Limb (tissue), 2 donors: ENCODE results near the gene COCH.

ENCODE experiments used
- DNase-seq, 2 donors: peaks; one replicate each; pipeline ENCODE4 v3.0.0-alpha.2; 2016; ENCODE audit errors: extremely low spot score in 2 of 2

COCH gene

DNA sequence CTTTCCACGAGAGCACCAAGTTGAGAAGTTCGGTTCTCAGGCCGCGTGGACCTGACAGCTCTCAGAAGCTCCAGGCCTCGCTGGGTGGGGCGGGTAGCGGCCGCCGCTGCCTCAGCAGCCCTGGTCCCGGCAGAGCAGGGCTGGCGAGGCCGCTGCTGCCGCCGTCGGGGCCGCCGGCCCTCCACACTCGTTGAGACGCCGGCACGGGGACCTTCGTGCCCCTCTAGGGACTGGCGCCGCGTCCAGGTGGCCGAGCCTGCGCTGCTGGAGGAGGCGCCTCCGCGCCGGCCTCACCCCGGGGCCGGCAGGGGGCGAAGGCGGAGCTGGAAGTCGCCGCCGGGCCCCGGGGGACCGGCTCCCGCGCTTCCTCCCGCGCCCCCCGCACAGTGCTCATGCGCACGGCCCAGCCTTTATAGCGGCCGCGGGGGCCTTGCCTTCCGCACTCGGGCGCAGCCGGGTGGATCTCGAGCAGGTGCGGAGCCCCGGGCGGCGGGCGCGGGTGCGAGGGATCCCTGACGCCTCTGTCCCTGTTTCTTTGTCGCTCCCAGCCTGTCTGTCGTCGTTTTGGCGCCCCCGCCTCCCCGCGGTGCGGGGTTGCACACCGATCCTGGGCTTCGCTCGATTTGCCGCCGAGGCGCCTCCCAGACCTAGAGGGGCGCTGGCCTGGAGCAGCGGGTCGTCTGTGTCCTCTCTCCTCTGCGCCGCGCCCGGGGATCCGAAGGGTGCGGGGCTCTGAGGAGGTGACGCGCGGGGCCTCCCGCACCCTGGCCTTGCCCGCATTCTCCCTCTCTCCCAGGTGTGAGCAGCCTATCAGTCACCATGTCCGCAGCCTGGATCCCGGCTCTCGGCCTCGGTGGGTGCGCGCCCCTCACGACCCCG lies at the start of gene COCH:
COCH (plus strand) TSS at position 440 of the 879 bp plus-strand sequence; CDS start at position 820, 380 bp downstream.
- peak in 1 of 2 donors; percentile 74 for DNase-seq

GRCh38 chr14:30826070-30826469 lies 48.3 kb upstream of the COCH start:
- DNase-seq, result no peak

GRCh38 chr14:30829853-30830252 lies 44.5 kb upstream of the COCH start:
- no peak for DNase-seq

DNA sequence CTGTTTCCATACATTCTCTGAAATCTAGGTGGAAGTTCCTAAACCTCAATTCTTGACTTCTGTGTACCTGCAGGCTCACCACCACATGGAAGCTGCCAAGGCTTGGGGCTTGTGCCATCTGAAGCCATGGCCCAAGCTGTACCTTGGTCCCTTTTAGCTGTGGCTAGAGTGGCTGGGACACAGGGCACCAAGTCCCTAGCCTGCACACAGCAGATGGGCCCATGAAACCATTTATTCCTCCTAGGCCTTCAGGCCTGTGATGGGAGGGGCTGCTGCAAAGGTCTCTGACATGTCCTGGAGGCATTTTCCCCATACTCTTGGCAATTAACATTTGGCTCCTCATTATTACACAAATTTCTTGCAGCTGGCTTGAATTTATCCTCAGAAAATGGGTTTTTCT lies 40.0 kb upstream of the COCH start:
- DNase-seq, result no peak

- no peak for DNase-seq
Measured at GRCh38 chr14:30838351-30838750, 36.0 kb upstream of the COCH start.

- DNase-seq, result no peak
Measured at GRCh38 chr14:30840086-30840779, 34.1 kb upstream of the COCH start.

GRCh38 chr14:30842431-30842830 lies 31.9 kb upstream of the COCH start:
- no peak for DNase-seq

DNA sequence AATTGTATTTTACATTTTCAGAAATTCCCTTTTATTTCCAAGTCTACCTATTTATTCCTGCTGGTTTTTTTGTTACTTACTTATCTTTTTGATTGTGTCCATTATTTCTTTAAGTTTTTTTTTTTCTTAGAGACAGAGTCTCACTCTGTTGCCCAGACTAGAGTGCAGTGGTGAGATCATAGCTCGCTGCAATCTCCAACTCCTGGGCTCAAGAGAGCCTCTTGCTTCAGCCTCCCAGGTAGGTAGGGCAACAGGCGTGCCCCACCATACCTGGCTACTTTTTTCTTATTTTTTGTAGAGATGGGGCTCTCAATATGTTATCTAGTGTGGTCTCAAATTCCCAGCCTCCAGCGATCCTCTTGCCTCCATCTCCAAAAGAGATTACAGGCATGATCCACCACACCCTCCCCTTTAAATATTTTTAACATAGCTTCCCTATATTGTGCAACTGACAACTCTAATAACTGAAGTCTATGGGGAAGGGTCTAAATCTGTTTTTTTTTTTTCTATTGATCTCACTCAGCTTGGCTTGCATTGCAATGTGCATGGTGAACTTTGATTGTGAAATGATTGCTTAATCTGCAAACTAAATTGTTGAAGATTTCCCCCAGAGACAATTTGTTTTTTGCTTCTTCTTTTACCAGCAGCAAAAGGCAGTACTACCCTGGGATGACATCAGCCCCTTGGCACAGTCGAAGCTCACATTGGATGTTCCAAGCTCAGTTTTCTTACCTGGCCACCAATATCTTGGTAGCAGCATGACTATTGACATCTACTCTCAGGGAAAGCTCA lies 25.7 kb upstream of the COCH start:
- no peak for DNase-seq

GRCh38 chr14:30849354-30849753 lies 25.0 kb upstream of the COCH start:
- no peak for DNase-seq

GRCh38 chr14:30849983-30850382 lies 24.4 kb upstream of the COCH start:
- no peak for DNase-seq

DNA sequence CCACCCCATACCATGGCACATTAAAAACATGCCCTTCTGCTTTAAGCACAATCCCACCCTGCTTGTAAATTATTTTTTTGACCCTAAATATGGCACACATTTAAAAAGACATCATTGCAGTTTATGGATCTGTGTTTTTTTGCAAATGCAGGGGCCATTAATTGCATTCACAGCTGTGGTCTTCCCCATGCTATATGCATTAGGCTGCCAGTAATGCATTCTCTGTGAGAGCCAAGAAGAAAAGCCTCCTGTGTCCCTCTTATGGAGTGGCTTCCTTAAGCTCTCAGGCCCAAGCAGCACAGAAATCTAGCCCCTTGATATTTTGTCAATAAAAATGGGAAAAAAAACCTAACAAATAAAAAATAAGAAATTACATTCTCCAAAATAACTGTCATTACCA lies 20.4 kb upstream of the COCH start:
- no peak for DNase-seq

DNA sequence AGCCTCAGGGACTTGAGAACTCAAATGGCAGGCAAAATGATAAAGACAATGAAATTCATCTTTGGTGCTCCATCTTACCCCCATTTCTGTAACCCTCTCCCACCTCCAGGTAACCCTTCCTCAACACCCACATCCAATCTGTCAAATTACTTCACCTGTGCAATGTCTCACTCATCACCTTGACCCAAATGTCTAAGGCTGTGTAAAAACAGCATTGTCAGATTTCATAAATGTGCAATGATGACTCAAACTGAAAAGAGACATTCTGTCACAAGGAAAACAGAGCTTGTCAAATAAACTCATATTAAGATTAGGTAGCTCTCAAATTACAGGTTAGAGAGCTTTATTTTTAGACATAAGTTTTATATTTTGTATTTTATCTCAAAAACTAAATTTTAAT lies 19.9 kb upstream of the COCH start:
- no peak for DNase-seq

DNA sequence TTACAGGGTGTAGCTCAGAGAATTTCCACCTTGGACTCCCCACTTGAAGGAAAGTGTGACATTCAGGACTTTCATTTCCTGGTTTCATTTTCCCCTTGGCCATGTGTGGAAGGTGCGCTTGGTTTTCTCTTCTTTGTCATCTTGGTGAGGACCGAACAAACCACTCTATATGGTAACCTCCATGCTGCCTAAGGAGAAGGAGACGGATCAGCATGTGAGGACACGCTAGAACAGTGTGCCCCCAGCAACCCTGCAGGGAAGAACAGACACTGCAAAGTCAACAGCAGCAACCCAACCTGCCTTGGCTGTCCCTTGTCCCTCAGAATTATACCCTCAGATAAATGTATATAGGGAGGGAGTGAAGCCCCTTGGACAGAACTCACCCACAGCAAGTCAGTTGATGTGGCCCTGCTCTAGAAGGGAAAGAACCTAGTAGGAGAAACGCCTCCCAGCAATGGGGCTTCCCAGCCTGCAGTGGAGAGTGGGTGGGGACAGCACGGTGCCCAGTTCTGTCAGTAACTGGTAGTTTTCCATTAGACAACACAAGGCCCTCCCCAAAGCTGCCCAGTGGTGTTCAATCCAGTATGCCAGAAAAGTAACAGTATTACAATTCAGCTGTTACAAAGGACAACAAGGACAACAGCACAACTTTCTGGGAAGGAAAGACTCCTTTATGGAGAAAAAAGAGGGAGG lies 18.9 kb upstream of the COCH start:
- DNase-seq, result no peak

DNA sequence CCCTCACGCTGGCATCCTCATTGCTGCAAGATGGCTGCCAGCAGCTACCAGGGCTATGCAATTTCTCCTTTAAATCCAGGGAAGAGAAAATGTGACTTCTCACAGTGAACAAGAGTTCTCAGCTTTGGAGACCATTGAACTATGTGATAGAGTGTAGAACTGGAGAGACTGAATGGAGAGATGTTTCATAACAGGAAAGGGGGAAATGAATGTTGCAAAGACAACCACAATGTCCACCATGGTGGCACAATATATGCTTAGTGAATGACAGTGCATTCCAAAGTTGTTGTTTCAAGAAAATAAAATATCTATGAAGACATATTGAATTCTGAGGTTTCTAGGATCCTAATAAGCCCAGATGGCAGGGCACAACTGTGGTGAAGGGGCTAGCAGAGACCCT lies 13.2 kb upstream of the COCH start:
- no peak for DNase-seq

DNA sequence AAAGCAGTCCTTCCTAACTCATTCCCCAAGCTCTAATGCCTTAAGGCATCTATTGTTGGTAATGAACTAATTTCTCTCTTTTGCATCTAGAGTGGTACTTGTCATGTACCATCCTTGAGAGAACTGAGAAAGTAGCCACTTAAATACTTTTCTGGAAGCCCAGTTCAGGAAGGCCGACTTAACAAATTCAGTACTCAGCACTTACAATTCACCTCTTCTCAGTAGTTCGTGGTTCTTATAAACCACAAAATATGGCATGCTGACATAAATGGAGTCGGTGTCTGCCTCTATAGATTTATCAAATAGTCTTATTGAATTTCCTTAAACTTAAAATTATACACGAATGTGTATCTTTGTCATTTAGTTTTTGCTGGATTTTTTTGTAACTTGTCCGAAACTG lies 9.4 kb upstream of the COCH start:
- no peak for DNase-seq

- no peak for DNase-seq
Measured at GRCh38 chr14:30868736-30869135, 5.6 kb upstream of the COCH start.

DNA sequence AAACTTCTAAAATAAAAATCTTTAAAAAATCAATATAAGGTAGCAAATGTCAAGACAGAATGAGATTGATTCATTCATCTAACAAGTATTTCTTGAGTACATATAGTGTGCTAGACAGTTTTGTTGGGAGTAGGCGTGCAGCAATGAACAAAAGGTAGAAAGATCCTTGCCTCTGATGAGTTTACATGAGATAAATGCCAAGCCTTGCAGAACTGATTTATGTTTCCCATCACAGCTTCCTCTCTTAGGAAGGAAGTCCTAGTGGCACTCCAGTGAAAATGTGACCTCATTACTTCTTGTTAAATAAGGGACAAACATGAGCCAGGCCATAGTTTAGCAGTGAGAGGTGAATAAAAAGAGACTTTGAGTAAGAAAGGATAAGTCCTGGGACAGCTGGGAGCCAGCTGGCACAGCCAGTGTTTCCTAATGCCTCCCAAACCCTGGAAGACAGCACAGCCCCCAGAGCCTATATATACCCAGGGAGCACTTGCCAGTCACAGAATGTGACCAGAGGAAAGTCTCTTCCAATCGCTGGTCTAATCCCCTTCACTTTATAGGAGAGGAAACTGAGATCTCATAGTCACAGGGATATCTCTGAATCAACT lies 4.7 kb upstream of the COCH start:
- no peak for DNase-seq

DNA sequence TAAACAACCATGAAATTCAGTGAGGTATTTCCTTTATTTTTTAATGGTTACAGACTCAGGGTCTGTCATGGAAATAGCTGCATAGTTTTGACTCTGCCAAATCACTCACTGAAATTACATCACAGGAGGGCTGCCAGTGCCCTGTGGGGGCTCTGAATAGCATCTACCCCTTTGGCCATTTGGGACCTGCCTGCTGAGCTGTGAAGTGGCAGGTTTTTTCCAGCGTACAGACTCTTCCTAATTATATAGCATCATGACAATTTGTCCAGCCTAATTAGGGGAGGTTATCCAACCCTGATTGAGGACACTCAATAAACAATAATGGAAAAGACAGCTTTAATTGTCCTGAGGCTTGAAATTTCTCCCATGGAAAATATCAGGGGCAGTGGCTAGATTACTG lies 1.8 kb upstream of the COCH start:
- no peak for DNase-seq

GRCh38 chr14:30873308-30874119 lies 845 bp upstream of the COCH start:
- DNase-seq, result no peak
